AG04450 (cell line): ENCODE data around the gene HEMK1. TPM values are rescaled to one million over a fixed set of nuclear protein-coding genes. Genes with fewer than 3 reads are reported as not detected.

ENCODE experiments used
- CTCF ChIA-PET: fragments of 300-600, 350-600 bp; formaldehyde crosslinking; extraction: SDS; loops from one replicate; lab custom pipeline; 2022; ENCODE audit warnings: antibody characterized with exemption, inconsistent platforms; lab: Charles Lee
- POLR2A ChIA-PET: fragments of 350-600 bp; formaldehyde crosslinking; extraction: SDS; loops from one replicate; lab custom pipeline; 2021; ENCODE audit warnings: antibody characterized with exemption, inconsistent platforms; lab: Yijun Ruan, JAX
- DNase-seq: peaks from one replicate; pipeline ENCODE4 v3.0.0-alpha.2; 2011; ENCODE audit warnings: low read depth, low spot score
- H3K27ac ChIP-seq: one replicate; pipeline ENCODE4 v1.5.1; 2012; ENCODE audit warnings: low read depth, low read length, control low read depth
- H3K27me3 ChIP-seq: one replicate; pipeline ENCODE4 v1.6.0; 2012; ENCODE audit warnings: low read length; ENCODE audit not compliant: control insufficient read depth, insufficient read depth
- H3K4me3 ChIP-seq: 2 replicates; pipeline ENCODE4 v1.5.1; 2011; ENCODE audit warnings: mild to moderate bottlenecking, low read depth, low read length, control low read depth
- H3K9me3 ChIP-seq: 2 replicates; pipeline ENCODE4 v1.5.1; 2012; ENCODE audit warnings: low read length; ENCODE audit not compliant: control insufficient read depth, insufficient read depth
- CTCF ChIP-seq: IDR thresholded peaks from 2 replicates; pipeline ENCODE4 v1.5.1; 2011; ENCODE audit warnings: low read depth, low read length, control low read depth, inconsistent platforms
- polyA plus RNA-seq: library from polyadenylated mRNA; depleted of rRNA; stranded (reverse); fragments of >200 nt; gene quantifications from 2 replicates; pipeline ENCODE4 v1.2.3, GENCODE V29; 2011

Gene HEMK1
- polyA plus RNA-seq, 1 experiment, result 12.1 TPM

GRCh38 chr3:50587373-50587772, 18.1 kb downstream of the HEMK1 start:
- Histone ChIP-seq H3K4me3 (no peak overlapping the region), H3K27ac (no peak overlapping the region), H3K9me3 (no peaks in the 10 kb centered on the region), H3K27me3 (no peaks in the 10 kb centered on the region)
- no peak for TF ChIP-seq CTCF
- POLR2A ChIA-PET, result interaction anchor here (1.3 kb wide), 1 partner anchor 11 kb away, joined by 4 read pairs; no protein-coding TSS in a partner anchor
- CTCF ChIA-PET, result interaction anchor here (1.1 to 2.8 kb wide), 2 partner anchors 27 to 29 kb away, joined by 4 to 12 read pairs; partner anchors contain the start of gene MAPKAPK3
- DNase-seq, result no peak

- Histone ChIP-seq H3K4me3 (no peak overlapping the region), H3K27me3 (no peaks in the 10 kb centered on the region), H3K27ac (no peak overlapping the region), H3K9me3 (no peaks in the 10 kb centered on the region)
- no peak for TF ChIP-seq CTCF
- POLR2A ChIA-PET, result interaction anchor here (1.3 to 1.6 kb wide), 2 partner anchors 10 to 14 kb away, joined by 4 to 12 read pairs; no protein-coding TSS in a partner anchor
- CTCF ChIA-PET, result interaction anchor here (1.1 to 2.8 kb wide), 3 partner anchors 16 to 45 kb away, joined by 4 to 13 read pairs (median 12); no protein-coding TSS in a partner anchor
- DNase-seq, result no peak
Measured at GRCh38 chr3:50587806-50588758, 18.8 kb downstream of the HEMK1 start.

GRCh38 chr3:50588759-50589433, 19.6 kb downstream of the HEMK1 start:
- no peak overlapping the region for H3K4me3 ChIP-seq
- no peak for DNase-seq
- no peak overlapping the region for H3K27ac ChIP-seq
- POLR2A ChIA-PET, result interaction anchor here (0.8 to 1.6 kb wide), 2 partner anchors 13 to 23 kb away, joined by 3 to 12 read pairs; partner anchors contain the start of gene CISH
- H3K9me3 ChIP-seq, result no peaks in the 10 kb centered on the region
- TF ChIP-seq CTCF, result no peak
- no peaks in the 10 kb centered on the region for H3K27me3 ChIP-seq
- CTCF ChIA-PET, result interaction anchor here (1.1 to 1.9 kb wide), 5 partner anchors 17 to 46 kb away, joined by 4 to 13 read pairs (median 4); partner anchors contain the start of gene CISH

- no peaks in the 10 kb centered on the region for H3K27me3 ChIP-seq
- DNase-seq, result no peak
- POLR2A ChIA-PET, result interaction anchor here (0.6 to 3.4 kb wide), 2 partner anchors 10 to 511 kb away, joined by 5 to 21 read pairs; no protein-coding TSS in a partner anchor
- no peaks in the 10 kb centered on the region for H3K9me3 ChIP-seq
- TF ChIP-seq CTCF, result no peak
- H3K27ac ChIP-seq, result no peak overlapping the region
- no peak overlapping the region for H3K4me3 ChIP-seq
- CTCF ChIA-PET, result interaction anchor here (1.5 to 3.3 kb wide), 2 partner anchors 19 to 23 kb away, joined by 3 to 35 read pairs; partner anchors contain the start of gene MAPKAPK3
Measured at GRCh38 chr3:50591196-50591741, 21.9 kb downstream of the HEMK1 start.
